ENCODE data around the gene TEX35.

DNA sequence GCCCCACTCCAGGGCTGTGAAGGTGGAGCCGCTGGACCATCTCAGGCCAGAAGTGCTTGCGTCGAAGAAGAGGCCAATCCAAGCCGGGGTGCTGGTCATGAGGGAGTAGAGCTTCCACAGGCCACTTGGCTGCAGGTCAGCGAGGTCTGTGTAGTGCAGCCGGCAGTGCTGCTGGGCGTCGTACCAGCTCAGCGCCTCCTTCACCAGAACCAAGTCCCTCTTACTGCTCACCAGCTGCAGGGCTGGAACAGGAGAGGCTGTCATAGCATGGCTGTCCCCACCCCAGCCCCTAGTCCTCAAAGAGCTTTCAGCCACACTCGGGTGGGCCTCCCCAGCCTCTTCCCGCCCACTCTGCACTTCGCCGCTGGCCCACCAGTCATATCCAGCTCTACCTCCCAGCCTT lies 18.3 kb upstream of the TEX35 start:
- TF ChIP-seq TAF1 (IDR thresholded peaks at IDR 0.05; ENCODE audit: low read depth, low read length): no peak
- TF ChIP-seq POLR2AphosphoS5 (IDR thresholded peaks at IDR 0.05; ENCODE audit: low read depth, low read length): no peak
- TF ChIP-seq PAX5 (IDR thresholded peaks at IDR 0.05; ENCODE audit: insufficient read depth, low read length, severe bottlenecking): no peak
- TF ChIP-seq POLR2A (IDR thresholded peaks at IDR 0.05; ENCODE audit: low read depth, low read length): no peak
- no peak for TF ChIP-seq POU2F2 (IDR thresholded peaks at IDR 0.05; ENCODE audit: low read depth, low read length)
- TF ChIP-seq SPI1 (IDR thresholded peaks at IDR 0.05; ENCODE audit: low read depth, low read length): no peak

Data from GM12891 (cell line).